GM18867 (cell line): Measurements from ENCODE around the gene MYO1E.
"Not testable (repeated sequence)": the region's sequence is repeated elsewhere in the genome, so short reads cannot be mapped to it uniquely, and the experiment has no call there.

Experiments used
- ATAC-seq: cut with Tn5 transposase; IDR thresholded peaks from one replicate; pipeline ENCODE4 v1.9.1; 2021; ENCODE audit warnings: mild to moderate bottlenecking, moderate library complexity; ENCODE audit not compliant: unreplicated experiment

MYO1E gene

DNA sequence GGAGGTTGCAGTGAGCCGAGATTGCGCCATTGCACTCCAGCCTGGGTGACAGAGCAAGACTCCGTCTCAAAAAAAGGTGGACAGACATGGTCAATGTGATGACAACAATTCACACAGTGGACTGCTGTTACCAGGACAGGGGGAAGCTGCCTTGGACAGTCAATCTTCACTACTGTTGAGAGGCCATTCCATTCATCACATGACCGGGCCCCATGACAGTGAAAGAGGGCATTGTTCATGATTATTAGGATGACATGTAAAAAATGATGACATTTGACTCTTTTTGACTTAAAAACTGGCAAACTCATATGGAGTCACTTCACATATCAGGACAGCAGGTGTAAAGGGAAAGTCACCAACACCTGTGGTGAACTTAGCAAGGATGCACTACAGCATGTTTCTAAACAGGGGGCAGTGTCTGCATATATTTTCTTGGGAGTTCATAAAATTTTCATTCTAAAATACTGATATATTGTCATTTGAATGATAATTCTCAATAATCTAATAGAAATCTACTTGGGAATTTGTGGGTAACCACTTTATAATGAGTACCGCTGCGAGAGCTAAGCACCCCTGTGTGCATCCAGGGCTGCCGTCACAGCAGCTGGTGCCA, 200.3 kb downstream of the MYO1E start:
- no peak for ATAC-seq

GRCh38 chr15:59171067-59171397, 201.6 kb downstream of the MYO1E start:
- no peak for ATAC-seq

DNA sequence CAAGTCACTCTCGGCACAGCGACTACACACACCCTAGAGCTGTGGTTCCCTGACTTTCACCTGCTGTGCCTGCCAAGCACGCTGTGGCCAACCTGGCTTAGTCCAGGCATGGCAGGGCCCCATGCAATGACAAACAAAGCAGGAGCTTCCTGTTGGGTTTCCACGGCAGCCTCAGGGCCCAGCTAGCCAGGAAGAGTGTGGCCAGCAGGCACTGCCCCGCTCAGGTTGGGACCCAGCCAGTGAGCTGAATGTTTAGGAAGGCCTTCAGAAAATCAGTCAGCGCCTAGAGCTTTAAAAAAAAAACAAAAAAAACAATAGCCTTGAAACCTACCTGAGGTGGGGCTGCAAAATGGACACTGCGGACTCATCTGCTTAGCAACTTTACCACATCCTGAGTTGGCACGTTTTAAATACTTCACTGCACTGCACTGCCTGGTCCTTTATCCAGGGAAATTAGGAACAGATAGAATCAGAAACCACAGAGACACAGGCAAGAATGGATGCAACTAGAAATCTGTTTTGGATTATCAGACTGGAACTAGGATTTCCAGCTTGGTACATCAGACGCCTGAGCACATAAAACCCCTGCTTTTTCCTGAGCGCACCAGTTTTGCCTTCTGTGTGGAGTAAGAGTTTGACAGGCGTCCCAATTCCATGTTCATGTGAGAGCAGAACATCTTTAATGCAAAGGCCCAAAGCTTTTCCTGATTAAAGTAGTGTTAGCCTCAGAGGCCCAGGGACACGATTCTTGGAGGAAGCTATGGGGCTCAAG, 202.2 kb downstream of the MYO1E start:
- no peak for ATAC-seq

GRCh38 chr15:59169251-59169708, 203.4 kb downstream of the MYO1E start:
- ATAC-seq: no peak

GRCh38 chr15:59168536-59168935, 204.1 kb downstream of the MYO1E start:
- ATAC-seq: no peak

- no peak for ATAC-seq
Measured at GRCh38 chr15:59166601-59167265, 205.9 kb downstream of the MYO1E start.

DNA sequence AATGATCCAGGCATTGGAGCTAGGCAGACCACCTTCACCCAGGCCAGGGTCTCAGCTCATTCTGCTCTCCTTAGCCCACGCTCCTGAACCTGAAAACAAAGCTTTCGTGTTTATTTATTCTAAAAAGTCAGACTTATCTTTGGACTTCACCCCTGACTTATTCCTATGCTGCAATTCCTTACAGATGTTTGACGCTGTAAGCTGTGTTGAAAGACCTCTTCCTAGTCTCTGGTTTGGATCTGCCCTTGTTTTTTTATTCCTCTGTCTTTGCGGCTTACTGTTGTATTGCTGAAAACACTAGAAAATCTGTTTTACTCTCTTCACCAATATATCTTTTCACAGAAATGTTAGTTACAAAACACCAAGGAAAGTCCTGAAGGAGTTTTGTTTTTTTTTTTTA, 206.5 kb downstream of the MYO1E start:
- no peak for ATAC-seq

- peak; percentile 49 for ATAC-seq
Measured at GRCh38 chr15:59165726-59166125, 206.9 kb downstream of the MYO1E start.

DNA sequence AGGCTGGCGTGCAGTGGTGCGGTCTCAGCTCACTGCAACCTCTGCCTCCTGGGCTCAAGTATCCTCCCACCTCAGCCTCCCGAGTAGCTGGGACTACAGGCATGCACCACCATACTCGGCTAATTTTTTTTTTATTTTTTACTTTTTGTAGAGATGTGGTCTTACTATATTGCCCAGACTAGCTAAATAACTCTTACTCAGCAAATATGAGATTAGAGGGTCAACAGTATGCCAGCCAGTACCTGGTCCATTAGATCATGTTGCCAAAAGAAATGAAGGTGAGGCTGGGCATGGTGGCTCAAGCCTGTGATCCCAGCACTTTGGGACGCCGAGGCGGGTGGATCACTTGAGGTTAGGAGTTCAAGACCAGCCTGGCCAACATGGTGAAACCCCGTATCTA, 210.6 kb downstream of the MYO1E start:
- not testable (repeated sequence) for ATAC-seq

GRCh38 chr15:59160880-59161593, 211.6 kb downstream of the MYO1E start:
- ATAC-seq: no peak

DNA sequence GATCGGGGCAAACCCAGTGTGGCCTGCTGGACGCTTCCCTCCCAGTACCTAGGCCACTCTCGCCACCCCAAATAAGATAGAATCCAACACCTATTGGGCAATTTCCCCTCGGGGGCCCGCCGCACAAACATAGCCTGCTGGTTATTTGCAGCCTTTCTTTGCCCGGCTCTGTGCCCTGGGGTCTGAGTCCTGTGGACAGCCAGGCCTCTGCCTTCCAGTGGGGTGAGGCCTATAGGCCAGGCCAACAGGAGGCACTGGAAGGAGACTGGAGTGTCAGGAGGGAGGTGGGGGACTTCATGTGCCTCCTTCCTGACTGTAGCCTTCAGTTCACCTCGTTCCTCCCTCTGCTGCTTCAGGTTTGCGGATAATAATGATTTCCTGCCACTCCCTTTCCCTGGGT, 213.5 kb downstream of the MYO1E start:
- no peak for ATAC-seq

DNA sequence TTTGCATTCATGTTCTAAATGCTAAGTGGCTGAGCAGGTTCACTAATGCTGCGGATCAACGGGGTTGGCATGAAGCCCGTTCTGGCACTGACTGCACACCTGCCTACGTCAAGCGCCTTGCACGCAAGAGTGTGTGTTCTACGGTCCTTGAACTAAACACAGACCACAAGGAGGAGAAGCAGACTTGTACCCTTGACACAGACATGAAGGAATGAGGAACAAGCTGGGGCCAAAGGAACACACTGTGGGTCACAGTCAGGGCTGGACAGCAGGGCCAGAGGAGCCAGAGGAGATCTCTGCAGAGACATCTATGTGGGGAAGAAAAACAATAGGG, 214.0 kb downstream of the MYO1E start:
- no peak for ATAC-seq

DNA sequence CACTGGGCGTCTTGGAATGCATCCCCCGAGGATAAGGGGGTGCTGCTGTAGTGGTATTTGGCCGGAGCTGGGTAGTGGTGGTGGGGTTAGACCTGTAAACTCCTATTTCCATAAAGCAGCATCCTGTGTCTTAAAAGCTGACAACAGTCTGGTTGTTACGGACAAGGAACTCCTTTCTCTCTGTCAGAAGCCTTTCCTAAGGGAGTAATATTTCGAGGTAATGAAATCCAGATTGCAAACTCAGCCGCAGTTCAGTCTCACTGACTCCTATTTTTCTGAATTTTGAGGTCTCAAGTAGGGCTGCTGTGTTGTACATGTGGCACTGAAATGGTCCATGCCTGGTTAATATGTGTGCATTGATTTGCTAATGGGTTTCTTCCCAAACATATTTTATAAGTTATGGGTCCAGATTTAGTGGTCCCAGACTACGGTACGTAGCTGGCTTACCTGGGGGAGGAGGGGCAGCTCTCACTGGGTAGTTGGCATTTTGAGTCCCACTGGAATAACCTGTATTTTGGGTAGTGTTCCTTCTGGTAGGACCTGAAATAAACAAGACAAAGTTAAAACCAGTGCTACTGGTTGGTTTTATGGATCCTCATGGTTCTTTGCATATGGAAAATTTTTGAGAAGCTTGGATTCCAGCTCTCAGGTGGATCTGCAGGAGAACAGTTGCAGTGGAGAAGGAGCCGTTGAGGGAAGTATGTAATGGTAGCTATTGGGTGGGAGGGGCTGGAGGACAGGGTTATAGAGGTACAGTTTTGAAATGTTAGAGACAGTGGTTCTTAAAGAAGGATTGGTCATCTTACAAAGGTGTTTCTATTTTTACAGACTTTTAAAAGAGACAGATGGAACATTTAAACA, 214.6 kb downstream of the MYO1E start:
- ATAC-seq: no peak

DNA sequence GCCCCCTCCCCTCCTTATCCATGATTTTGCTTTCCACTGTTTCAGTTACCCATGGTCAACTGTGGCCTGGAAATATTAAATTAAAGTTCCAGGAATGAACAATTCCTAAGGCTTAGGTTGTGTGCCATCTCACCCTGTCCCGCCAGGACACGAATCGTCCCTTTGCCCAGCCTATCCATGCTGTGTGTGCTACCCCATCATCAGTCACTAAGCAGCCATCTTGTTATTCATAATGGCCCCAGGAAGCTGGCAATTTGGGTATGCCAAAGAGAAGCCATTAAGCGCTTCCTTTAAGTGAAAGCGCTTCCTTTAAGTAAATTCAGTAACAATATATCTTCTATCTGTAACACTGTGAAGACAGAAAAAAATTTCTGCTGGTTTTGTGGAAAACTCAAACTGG, 215.3 kb downstream of the MYO1E start:
- no peak for ATAC-seq

DNA sequence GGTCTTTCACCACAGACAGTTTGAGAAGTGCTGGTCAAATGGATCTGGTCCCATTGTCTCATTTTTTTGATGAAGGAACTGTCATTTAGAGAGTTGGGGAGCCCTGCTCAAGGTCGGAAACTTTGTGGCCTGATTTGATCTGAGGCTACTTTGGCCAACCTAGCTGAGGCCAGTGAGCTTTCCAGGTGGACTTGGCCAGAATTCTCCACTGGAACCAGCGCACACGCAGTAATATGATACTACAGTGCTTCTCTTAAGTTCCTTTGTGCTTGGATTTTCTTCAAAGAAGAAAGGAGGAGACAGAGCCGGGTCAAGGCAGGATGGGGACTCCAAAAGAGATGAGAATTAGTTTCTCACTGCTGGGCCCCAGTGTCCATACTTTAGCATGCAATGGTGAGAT, 217.2 kb downstream of the MYO1E start:
- ATAC-seq: no peak

DNA sequence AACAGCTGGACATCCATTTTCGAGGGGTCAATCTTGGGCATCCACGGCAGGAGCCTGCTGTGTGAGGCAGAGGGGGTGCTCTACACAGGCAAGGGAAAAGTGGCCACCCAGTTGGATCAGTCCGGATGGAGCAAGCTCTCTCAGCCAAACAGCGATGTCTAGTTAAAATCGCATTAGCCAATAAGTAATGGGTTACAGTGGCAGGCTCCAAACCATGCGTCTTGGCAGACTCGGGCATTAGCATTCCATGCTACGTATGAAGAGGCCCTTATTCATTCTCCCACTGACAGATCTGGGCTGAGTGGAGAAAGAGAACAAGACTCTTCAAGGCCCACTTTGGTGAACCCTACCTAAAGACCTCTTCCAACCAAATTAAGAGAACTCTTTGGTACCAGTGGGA, 218.4 kb downstream of the MYO1E start:
- ATAC-seq: no peak

DNA sequence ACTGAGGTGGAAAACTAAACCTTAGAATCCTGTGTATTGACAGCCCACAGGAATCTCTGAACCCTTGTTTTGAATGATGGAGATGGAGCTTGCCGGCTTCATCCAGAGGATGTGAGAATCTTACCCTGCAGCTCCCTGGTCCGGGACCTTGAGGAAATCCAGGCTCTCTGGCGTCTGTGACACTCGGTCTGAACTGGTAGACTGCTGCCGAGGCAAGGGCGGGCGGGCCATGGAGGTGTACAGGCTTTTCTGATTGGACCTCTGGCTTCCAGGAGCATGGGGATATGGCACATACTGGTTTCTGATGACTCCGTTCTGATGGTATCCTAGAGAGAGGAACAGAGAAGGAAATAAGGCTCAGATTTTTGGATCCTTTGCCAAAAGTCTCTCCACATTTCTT, 219.2 kb downstream of the MYO1E start:
- no peak for ATAC-seq

- no peak for ATAC-seq
Measured at GRCh38 chr15:59152694-59153450, 219.8 kb downstream of the MYO1E start.

GRCh38 chr15:59150185-59150584, 222.5 kb downstream of the MYO1E start:
- ATAC-seq: no peak
